Ammon's horn (tissue), 1 donor: ENCODE results near the gene LAMB4.

ENCODE experiments used
- DNase-seq: peaks from one replicate; pipeline ENCODE4 v3.0.0-alpha.2; 2016; ENCODE audit warnings: low spot score

The LAMB4 gene

DNA sequence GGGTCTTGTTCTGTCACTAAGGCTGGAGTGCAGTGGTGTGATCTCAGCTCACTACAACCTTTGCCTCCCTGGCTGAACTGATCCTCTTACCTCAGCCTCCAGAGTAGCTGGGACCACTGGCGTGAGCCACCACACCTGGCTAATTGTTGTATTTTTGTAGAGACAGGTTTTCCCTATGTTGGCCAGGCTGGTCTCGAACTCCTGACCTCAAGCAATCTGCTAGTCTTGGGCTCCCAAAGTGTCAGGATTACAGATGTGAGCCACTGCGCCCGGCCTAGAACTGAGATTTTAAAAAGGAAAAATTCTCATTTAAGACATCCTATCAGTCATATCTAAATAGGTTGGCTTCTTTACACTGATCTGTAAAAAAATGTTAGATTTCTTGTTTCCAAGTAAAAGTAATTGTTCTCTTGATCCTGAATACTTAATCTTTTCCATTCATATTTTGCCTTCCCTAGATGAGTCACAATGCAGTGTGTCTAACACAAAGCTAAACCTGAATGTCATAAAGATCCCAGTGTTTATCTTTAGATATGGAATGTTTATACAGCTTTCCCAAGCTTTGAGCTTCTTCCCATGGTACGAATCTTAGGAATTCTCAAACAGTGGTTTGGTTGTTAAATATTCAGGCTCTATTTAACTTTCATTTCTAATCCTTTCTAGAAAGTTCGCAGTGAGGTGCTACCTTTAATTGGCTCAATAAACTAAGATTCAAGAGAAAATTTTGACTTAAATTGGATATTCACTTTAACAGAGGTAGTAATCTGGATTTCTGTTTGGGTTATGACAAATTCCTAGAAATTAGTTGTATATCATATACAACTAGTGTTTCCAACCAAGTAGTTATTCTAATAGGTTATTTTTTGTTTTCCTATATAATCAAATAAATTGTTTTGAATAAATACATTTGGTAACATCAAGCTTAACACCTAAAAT, 115.1 kb downstream of the LAMB4 start:
- no peak for DNase-seq

DNA sequence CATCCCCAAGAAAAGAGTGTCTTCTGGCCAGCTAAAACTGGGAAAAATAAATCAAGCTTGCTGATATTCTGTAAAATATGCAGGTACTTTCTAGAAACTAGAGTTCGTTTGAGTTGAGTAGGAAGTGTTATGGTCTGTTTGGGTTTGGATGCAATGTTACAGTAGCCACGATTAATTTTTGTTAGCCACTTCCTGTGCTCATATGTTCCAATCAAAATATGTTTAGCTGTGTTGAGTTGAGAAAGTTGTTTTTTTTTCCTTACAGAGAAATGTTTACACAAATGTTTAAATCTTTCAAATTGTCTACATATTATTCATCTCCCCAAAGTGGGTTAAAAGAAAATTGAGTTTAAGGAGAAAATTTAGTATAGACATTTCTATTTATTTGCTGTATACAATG, 115.9 kb downstream of the LAMB4 start:
- no peak for DNase-seq

DNA sequence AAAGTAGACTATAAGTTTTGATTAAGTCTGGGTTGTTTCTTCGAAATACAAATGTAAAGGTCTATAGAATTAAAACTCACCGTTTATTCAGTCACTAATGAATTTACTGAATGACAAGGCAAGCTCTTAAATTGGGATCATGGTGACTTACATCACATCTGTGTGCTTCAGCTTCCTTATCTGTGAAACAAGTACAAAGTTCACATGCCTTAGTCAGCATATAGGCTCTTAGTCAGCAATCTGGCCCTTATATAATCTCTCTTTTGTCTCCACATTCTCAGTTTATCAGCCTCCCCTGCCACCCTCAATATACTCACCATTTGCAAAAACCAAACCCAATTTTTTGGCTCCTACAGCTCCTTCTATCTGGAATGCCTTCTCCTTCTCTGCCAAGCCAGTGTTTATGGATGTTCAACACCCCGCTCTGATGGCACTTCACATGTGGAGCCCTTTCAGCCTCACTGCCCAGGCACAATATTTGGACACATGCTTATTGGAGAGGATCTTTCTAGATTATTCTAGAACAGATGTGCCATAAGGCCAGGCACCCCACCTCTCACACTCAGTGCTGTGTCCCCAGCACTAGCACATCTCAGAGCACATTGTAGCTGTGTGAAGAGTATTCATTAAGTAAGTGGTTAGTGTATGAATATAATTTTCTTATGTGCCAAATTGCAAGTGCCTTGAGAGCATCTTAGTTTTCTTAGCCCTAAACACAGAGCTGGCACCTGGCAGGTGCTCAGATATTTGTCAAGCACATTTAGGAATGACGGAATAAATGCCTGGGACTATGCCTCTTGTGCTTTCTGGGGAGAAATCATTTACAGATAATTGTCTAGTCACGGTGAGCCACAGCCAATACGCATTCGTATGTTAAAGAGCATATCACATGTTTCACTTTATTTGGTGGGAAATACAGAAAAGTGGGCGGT, 117.4 kb downstream of the LAMB4 start:
- DNase-seq = no peak

DNA sequence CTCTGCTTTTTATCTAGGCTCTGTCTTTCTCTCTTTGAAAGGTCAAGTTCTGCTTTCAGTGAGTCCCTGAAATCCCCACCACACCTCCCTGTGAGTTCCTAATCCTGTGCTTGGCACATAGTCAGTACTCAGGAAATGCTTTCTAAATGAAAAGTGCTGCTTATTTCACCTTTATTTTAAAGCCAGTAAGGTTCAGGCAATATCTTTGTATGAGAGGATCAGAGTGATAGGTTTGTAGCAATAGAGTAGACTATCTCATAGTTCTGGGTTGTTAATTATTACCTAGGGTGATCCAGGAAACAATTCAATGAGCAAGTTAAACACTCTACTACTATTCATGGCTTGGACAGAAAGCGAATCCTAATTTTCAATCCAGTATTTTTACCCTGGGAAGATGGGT, 119.8 kb downstream of the LAMB4 start:
- no peak for DNase-seq

DNA sequence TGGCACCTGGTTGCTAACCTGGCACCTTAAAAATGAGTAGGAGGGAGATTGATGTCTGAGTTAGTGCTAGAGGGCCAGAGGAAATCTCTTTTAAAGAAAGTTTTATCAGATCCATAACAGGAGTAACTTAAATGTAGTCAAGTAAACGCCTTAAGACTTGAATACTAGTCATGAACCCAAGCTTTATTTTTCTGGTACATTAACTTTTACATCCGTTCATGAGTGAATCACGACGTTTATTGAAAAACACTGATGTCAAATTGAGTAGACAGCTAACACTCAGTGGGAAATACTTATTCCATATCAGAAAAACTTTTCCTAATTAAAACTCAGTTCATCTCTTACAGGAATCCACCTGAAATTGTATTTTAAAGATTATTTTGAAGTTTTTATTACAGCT, 120.3 kb downstream of the LAMB4 start:
- DNase-seq = no peak

DNA sequence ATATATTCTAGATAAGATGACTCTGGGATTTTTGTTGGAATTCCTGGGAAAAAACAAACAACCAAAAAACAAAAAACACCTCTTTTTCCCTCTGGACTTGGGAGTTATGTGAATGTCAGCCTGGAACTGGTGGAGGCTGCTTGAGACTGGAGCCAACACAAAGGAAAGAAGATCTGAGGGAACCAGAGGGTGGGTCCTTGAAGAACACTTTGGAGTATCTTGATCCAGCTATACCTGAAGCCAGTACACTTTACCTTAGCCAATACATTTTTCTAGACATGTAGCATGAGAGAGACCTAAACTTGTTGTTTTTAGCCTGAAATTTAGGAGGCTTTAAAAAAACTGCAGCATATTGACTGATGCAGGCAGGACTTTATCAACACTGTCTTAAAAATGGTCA, 121.3 kb downstream of the LAMB4 start:
- no peak for DNase-seq

DNA sequence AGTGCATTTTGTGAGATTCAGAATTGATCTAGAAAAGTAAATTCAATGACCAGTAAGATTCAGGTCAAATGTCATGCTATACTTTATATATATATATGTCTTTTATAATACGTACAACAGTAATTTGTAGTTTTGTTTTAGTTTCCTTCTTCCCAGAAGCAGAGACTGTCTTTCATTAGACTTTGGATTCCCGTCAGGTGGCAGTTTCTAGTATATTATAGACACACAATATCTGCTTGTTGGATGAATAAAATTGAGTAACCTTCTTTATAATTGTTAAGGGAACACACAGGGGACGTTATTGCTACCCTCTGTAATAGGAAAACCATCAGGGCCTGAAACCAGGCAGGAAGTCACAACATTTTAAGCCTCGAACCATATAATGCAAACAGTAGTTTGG, 121.9 kb downstream of the LAMB4 start:
- DNase-seq = no peak

DNA sequence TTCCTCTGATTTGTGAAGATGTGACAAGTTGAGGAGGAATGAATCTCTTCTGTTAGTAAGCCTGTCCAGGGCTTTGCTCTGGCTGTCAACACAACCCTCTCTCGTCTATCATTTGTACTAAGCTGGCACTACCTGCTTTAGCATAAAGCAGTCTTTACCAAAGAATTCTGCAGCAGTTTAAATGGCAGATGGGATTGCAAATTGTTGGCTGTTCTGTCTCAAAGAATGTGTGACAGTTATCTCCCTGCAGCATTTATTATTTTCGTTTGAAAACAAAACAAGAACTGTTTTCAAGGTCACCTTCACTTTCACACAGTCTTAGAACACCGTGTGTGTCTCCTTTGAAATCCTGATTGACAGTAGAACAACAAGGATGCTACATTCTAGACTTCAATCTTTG, 122.4 kb downstream of the LAMB4 start:
- DNase-seq = no peak

DNA sequence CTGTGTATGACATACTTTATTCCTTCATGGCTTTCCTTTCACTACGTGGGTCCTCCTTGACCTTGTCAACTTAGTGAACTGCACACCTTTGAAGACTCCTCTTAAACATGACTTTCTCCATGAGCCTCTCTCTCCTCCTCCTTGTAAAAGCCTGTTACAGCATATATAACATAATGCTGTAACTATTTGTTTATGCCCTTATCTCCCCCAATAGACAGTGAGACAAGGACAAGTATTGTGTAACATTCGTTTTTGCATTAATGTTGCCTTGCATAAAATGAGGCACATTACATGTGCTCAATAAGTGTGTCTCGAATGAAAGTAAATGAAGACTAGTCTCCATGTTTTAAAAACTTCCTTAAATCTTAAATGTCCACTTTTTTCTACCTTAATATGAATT, 122.9 kb downstream of the LAMB4 start:
- no peak for DNase-seq

DNA sequence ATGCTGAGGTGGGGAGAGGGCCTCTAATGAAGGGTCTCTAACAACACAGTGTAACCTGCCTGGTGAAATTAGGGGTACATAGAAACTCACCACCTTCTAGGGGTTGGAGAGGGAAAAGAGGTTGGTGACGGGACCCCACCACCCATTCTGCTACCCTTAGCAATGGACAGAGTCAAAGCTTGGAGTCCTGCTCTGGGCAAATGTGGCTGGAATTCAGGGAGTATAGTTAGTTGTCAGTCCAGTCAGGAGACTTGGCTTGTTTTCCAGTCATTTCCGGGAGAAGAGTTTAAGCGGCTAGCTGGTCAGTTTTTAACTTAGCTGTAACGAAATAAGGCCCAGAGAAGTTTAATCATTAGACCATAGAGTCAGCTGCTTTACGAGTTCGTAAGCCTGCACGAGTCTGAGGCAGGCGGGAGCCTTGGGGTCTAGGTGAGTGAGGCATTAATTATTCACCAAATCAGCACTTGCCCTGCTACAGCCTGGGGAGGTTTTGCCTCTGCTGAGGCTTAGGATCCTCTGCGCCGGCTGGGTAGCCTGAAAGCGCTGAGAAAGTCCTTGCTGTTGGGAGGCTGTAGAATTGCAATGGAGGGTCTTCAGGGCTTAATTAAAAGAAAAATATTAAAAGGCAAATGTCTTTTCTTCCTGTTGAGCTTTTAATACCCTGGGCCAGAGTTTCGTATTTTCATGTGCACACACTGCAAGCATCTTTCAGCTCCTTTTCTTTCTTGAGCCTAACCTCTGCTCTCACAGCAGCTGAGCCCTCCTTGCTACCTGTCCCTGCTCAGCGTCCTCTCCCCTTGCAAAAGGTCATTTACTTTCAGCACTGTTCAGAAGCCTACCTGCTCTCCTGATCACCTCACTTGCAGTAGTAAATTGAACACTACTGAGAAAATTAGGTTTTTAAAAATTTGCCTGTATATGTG, 125.7 kb downstream of the LAMB4 start:
- no peak for DNase-seq

DNA sequence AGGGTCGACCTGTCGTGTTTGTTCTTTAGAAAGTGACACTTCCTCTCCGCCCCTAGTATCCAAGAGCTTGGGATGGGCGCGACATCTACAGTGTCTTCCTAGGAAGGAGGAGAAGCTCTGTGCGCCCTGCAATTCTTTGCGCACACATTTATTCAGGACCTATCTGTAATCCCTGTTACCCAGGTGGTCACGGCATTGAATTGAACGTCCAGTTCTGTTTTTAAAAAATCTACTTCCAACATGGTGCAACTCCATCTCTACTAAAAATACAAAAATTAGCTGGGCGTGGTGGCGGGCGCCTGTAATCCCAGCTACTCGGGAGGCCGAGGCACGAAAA, 126.6 kb downstream of the LAMB4 start:
- DNase-seq = no peak

DNA sequence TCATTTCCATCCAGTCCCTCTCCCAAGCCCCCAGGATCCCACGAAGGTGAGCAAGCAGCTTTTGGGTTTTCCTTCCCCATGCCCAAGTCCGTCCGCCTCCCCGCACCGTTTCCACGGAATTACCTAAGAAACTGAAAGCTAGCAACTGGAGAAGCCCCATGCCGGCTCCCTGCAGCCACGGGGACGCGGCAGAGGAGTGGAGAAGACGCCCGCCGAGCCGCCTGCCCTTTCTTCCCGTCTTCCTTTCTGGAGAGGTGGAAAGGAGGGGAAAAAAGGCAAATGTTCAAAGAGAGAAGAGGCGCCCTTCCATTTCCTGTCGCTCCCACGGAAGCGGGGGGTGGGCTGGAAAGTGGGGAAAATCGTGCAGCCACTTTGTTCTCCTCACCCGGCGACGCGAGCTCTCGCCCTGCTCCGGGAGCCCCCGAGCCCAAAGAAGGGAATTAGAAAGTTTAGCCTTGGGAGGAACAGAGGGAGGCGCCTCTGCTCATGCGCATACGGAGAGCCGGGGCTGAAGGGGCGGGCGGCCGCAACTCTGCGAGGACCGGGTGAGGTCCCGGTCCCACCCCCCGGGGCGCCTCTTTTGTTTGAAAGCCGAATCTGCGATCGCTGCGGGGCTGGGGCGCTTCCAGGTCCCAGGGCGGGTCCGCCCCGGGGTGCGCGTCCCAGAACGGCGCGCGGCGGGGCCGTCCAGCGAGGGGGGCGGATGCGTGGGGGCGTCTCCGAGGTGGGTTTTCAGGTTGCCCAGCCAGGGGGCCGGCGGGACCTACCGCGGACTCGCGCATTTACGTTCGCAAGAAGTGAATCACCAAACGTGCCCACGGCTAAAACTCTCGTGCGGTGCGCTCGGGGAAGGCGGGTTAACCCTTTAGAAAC, 127.2 kb downstream of the LAMB4 start, which contains the start of gene LAMB1:
Gene LAMB1, minus strand, starts transcription at position 436 of the 873 bp plus-strand sequence. Its CDS starts 276 bp downstream, at position 160.
- no peak for DNase-seq

DNA sequence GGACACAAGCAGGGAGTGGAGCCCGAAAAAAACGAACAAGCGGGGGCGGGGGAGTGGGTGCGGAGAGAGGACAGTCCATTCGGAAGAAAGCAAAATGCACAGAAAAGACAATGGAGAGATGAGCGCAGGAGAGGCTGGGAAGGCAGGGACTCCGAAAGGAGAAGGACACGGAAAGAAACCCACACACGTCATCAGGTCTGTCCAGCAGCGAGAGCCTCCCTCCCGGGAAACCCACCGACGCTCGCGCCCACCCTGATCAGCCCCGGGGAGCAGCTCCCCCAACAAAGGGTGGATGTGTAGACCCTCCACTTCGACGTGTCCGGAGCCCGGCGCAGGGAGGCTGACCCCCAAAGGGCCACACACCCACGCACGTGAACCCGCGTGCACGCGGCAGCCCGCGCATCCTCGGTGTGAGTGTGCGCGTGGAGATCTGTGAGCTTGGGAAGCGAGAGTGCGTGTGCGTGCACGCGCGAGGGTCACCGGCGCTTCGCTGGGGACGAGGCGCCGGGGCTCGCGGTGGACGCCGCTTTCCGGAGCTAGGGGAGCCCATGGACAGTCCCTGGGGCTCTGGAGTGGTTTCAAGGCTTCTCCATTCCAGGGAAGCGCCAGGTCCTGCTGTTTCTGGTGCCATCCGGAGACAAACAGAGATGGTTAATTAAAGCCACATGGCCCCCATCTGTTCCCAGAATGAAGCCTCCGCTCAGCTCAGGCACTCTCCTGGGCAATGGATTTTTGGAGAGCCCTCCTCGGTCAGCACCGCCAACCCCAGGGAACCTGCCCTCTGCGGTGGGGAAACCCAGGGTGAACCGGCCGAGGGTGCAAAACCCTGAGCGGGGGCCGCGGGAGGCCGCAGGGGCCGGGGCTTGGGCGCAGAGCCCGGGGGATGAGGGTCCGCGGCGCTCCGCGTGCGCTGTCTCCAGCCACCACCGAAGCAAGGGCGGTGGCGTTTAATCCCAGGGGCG, 128.1 kb downstream of the LAMB4 start:
- DNase-seq = no peak

DNA sequence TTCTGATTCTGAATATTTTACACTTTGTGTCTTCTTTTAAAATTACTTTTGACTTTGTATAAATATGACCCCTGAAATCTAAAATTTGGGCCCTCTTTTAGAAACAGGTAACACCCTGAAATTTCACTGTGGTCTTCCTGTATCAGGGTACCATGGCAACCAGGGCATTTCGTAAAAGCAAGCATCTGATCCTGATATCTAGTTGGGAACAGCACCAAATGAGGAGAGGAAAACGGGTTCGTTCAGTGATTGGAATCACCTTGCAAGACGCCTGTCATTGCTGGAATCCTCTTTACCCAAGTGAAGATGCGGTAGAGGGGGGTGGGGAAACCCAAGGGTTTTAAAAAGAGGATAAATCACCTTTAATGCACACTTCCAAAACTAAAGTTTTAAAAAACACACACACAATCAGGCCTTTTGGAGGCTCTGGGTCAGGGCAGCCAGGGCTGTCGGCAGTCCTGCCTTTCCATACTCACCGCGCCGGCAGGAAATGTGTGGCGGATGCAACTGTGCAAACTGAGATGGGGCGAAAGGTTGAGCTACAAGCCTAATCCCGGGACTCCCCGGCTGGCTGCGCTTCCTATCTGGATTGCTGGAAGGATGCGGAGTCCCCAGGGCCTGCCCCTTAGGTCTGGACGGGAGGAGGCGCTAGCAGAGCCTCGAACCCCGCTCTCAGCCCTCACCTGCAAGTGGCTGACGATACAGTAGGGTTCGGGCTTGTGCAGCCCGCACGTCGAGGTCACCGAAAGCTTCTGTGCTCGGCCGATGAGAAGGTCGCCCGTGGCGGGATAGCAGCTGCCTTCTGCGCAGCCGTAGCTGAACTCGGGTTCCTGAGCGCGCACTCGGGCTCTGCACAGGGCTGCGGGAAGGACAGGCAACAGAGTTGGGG, 129.0 kb downstream of the LAMB4 start:
- DNase-seq = no peak

DNA sequence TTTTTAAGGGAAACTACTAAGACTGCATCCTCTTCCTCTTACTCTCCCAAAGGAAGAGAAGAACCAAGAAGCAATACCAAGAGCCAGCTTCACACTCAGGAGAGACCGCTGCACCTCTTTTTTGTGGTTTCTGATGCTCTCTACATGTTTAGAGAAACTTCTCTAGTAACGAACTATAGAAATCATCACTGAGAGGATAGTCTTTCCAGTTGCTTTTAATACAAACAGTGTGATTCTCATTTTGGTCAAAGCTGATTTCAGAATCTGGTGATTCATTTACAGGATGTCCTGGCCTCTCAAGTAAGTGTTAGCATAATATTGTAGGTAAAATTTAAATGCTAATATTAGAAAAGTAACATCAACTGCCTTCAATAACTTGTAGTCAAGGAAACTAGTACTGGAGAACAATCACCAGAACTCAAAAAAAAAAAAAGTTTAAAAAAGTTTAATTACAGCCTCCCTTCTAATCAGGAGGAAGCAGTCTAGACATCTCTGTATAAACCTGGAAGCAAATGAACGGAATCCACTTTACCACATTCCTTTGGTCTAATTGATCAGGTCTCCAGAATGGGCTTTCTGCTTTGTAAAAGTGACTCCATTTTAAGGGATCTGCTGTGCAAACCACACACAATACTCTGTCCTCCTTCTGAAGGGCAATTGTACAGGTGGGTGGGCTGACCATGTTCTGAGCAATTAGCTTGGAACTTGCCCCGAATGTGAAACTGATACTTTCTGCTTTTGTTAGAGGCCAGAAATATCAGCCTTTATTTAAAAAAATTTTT, 130.2 kb downstream of the LAMB4 start:
- no peak for DNase-seq

DNA sequence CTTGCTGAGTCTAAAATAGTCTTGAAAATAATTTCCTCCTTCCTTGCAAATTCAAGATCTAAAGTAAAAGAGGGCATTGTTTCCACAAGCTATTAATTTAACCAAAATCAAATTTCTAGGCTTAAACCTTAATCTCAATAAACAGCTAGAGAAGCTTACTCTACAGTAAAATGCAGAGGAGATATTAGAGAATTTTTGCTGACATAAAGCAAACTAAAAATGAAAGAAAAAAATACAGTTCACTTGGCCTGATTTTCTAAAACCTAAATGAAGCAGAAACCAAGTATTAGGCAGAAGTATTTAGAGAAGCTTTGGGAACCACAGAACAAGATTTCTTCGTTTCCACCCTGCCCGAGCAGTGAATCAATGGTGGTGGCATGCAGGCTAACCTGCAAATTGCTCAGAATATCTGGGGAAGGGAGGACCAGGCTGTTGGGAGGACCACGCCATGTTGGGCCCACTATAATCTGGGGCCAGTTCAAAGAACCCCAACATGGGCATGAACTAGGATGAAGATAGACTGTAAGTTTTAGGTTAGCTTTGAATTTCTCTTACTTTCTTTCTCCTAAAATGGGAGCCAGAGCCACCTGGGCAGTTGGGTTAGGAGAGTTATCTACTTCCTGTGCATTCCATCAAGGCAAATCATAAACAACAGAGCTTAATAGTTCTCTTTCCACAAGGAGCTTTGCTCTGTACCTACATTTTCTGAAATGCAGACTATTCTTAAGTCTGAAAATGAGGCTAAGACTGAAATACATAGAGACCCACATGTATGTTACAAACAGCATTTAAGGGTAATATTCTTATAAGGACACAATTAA, 131.3 kb downstream of the LAMB4 start:
- DNase-seq = no peak

DNA sequence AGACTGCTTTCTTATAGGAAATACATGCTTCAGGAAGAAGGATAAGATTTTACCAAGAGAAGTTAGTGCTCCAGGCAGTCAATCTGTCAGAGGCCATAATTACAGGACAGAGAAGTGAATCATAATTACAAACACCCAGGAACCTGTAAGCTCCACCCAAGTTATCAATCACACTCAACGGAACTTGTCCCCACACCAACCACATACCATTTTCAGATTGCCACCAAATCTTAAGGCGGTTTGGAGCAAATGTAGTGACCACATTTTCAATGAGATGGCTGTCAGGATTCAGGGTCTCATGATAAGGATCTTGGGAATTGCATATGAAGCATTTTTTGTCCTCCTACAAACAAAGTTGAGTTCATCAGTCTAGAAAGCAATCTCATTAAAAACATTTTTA, 132.0 kb downstream of the LAMB4 start:
- no peak for DNase-seq
